Spleen (tissue), 11 donors: ENCODE data around the gene TMEM164. TPM values are rescaled to one million over a fixed set of nuclear protein-coding genes. Genes with fewer than 3 reads are reported as not detected.
"Not testable (repeated sequence)": the region's sequence is repeated elsewhere in the genome, so short reads cannot be mapped to it uniquely, and the experiment has no call there.

Experiments used
- DNase-seq: peaks from one replicate; pipeline ENCODE4 v3.0.0-alpha.2; 2020
- H3K27ac ChIP-seq, 8 donors: fragments of 200-600 bp; sonication (generic) in 7 of 8; 1 replicate in 4 of 8; 2 replicates in 4 of 8; pipeline versions ENCODE4 v1.5.0 to v1.8.0; 2016 to 2021; ENCODE audit warnings: inconsistent platforms in 4 of 8, mild to moderate bottlenecking in 4 of 8, moderate library complexity in 1 of 8
- H3K27me3 ChIP-seq, 7 donors: fragments of 200-600 bp; sonication (generic) in 6 of 7; replicated peaks in 1 of 7; 1 replicate in 4 of 7; 2 replicates in 3 of 7; pipeline versions ENCODE4 v1.5.0 to v1.8.0; 2016 to 2021; ENCODE audit warnings: inconsistent platforms in 3 of 7, mild to moderate bottlenecking in 1 of 7
- H3K36me3 ChIP-seq, 6 donors: fragments of 200-600 bp; sonication (generic) in 5 of 6; 1 replicate in 4 of 6; 2 replicates in 2 of 6; pipeline versions ENCODE4 v1.5.0 to v1.8.0; 2016 to 2021; ENCODE audit warnings: inconsistent platforms in 2 of 6
- H3K4me1 ChIP-seq, 6 donors: fragments of 200-600 bp; sonication (generic) in 5 of 6; 1 replicate in 3 of 6; 2 replicates in 3 of 6; pipeline versions ENCODE4 v1.5.0 to v1.8.0; 2016 to 2021; ENCODE audit warnings: inconsistent platforms in 3 of 6
- H3K4me3 ChIP-seq, 8 donors: fragments of 200-600 bp; sonication (generic) in 7 of 8; 1 replicate in 4 of 8; 2 replicates in 4 of 8; pipeline versions ENCODE4 v1.5.0 to v1.8.0; 2016 to 2021; ENCODE audit warnings: inconsistent platforms in 4 of 8, mild to moderate bottlenecking in 4 of 8, moderate library complexity in 2 of 8
- H3K9me3 ChIP-seq, 8 donors: fragments of 200-600 bp; sonication (generic) in 7 of 8; 1 replicate in 4 of 8; 2 replicates in 4 of 8; pipeline versions ENCODE4 v1.5.0 to v1.8.0; 2016 to 2021; ENCODE audit warnings: inconsistent platforms in 4 of 8
- POLR2A ChIP-seq, 3 donors: fragments of 450-650 bp; IDR thresholded peaks; one replicate each; pipeline ENCODE4 v1.5.1; 2017; ENCODE audit warnings: antibody characterized with exemption in 3 of 3, mild to moderate bottlenecking in 1 of 3
- POLR2AphosphoS5 ChIP-seq, 3 donors: sonication (generic); formaldehyde crosslinking; IDR thresholded peaks; one replicate each; pipeline ENCODE4 v1.5.1; 2017; ENCODE audit warnings: antibody characterized with exemption in 3 of 3
- WGBS, 5 donors: extraction: QIAGEN DNeasy Blood & Tissue Kit in 3 of 5; methylation state at CpG; one replicate each; pipeline versions ENCODE4 v1.1.5 to v1.1.7; 2013 to 2018; 5-methylcytosine and 5-hydroxymethylcytosine counted together
- intact Hi-C: fragments of 100-400 bp; cut with DNase I; formaldehyde crosslinking; loops from one replicate; pipeline ENCODE4 v1.15.0; 2023; ENCODE audit warnings: low total_unique reads
- polyA plus RNA-seq, 3 donors: library from polyadenylated mRNA; stranded (reverse); fragments of 200-250 nt; gene quantifications; one replicate each; pipeline ENCODE4 v1.2.1, GENCODE V29; 2013
- total RNA-seq, 7 donors: library from RNA; depleted of rRNA in 3 of 7; stranded (reverse); fragments of >200 nt in 3 of 7; fragmentation: NEBNext Ultra II Directional in 4 of 7; extraction: Animal tissue kit (Norgen Biotek cat#: 25700) in 4 of 7; gene quantifications; one replicate each; pipeline versions ENCODE4 v1.1.0 to v1.2.1, GENCODE V29; 2016 to 2021
- TF ChIP-seq, protein P1 (sequence below), 11 experiments: fragments of 200-600 bp in 7 of 11; fragments of 450-650 bp in 4 of 11; sonication (generic) in 4 of 11; IDR thresholded peaks in 8 of 11; conservative IDR thresholded peaks in 3 of 11; 1 replicate in 7 of 11; 2 replicates in 4 of 11; pipeline versions ENCODE4 v1.4.0 to v1.8.0; 2016 to 2021; ENCODE audit warnings: antibody characterized with exemption in 11 of 11, inconsistent platforms in 4 of 11, mild to moderate bottlenecking in 1 of 11
- donor health status: healthy with polysubstance abuse.
- donor health status: DM: no; HTN: no; CAD: no; lungs with moderate emphysema.
- donor health status: DM: no; HTN: no; CAD: no.
- donor health status: Bipolar disorder and iron deficiency.
- donor health status: healthy.
- donor health status: DM: no; HTN: no; CAD: no.
- donor health status: DM: yes; HTN: yes; CAD: no.

TMEM164 gene
- total and polyA plus RNA-seq, 10 donors: 3.9 to 29.7 (median 24.3) TPM

- H3K36me3 ChIP-seq: no peaks in the 10 kb centered on the region
- DNase-seq: no peak
- H3K4me3 ChIP-seq: peak overlapping the region in 1 of 8 donors; percentile 0
- peak overlapping the region in 1 of 8 donors; percentile 41 for H3K27ac ChIP-seq
- intact Hi-C loops: no loop called here
- TF ChIP-seq, protein P1, sequence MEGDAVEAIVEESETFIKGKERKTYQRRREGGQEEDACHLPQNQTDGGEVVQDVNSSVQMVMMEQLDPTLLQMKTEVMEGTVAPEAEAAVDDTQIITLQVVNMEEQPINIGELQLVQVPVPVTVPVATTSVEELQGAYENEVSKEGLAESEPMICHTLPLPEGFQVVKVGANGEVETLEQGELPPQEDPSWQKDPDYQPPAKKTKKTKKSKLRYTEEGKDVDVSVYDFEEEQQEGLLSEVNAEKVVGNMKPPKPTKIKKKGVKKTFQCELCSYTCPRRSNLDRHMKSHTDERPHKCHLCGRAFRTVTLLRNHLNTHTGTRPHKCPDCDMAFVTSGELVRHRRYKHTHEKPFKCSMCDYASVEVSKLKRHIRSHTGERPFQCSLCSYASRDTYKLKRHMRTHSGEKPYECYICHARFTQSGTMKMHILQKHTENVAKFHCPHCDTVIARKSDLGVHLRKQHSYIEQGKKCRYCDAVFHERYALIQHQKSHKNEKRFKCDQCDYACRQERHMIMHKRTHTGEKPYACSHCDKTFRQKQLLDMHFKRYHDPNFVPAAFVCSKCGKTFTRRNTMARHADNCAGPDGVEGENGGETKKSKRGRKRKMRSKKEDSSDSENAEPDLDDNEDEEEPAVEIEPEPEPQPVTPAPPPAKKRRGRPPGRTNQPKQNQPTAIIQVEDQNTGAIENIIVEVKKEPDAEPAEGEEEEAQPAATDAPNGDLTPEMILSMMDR (IDR thresholded peaks at IDR 0.05 in 8 of 11, conservative IDR thresholded peaks at IDR 0.05 in 3 of 11): no peak
- no peak for TF ChIP-seq POLR2AphosphoS5 (IDR thresholded peaks at IDR 0.05)
- no peaks in the 10 kb centered on the region for H3K27me3 ChIP-seq
- H3K4me1 ChIP-seq: no peaks in the 10 kb centered on the region
- H3K9me3 ChIP-seq: no peaks in the 10 kb centered on the region
Observed at GRCh38 chrX:109959356-109959871, 43.5 kb upstream of the TMEM164 start.

GRCh38 chrX:109964390-109964789 is 38.5 kb upstream of the TMEM164 start:
- H3K4me3 ChIP-seq: no peak overlapping the region
- intact Hi-C loops: no loop called here
- 83 to 97% (median 89%) methylated on average over 2 of the region's 2 CpGs for WGBS, 5 donors
- H3K4me1 ChIP-seq: no peaks in the 10 kb centered on the region
- H3K36me3 ChIP-seq: no peaks in the 10 kb centered on the region
- H3K9me3 ChIP-seq: no peaks in the 10 kb centered on the region
- no peak overlapping the region for H3K27ac ChIP-seq
- TF ChIP-seq, protein P1 (IDR thresholded peaks at IDR 0.05 in 8 of 11, conservative IDR thresholded peaks at IDR 0.05 in 3 of 11): no peak
- TF ChIP-seq POLR2A (IDR thresholded peaks at IDR 0.05) (no peak), POLR2AphosphoS5 (IDR thresholded peaks at IDR 0.05) (no peak)
- no peak for DNase-seq
- H3K27me3 ChIP-seq: no peaks in the 10 kb centered on the region

GRCh38 chrX:109966246-109966645 is 36.7 kb upstream of the TMEM164 start:
- H3K27me3 ChIP-seq: no peaks in the 10 kb centered on the region
- H3K4me3 ChIP-seq: no peak overlapping the region
- no peaks in the 10 kb centered on the region for H3K4me1 ChIP-seq
- H3K36me3 ChIP-seq: no peaks in the 10 kb centered on the region
- no peaks in the 10 kb centered on the region for H3K9me3 ChIP-seq
- intact Hi-C loops: no loop called here
- no peak overlapping the region for H3K27ac ChIP-seq
- DNase-seq: no peak
- TF ChIP-seq POLR2AphosphoS5 (IDR thresholded peaks at IDR 0.05) (no peak), POLR2A (IDR thresholded peaks at IDR 0.05) (no peak)
- TF ChIP-seq, protein P1 (IDR thresholded peaks at IDR 0.05 in 8 of 11, conservative IDR thresholded peaks at IDR 0.05 in 3 of 11): no peak
- 57 to 100% (median 90%) methylated on average over 1 of the region's 1 CpG for WGBS, 5 donors

DNA sequence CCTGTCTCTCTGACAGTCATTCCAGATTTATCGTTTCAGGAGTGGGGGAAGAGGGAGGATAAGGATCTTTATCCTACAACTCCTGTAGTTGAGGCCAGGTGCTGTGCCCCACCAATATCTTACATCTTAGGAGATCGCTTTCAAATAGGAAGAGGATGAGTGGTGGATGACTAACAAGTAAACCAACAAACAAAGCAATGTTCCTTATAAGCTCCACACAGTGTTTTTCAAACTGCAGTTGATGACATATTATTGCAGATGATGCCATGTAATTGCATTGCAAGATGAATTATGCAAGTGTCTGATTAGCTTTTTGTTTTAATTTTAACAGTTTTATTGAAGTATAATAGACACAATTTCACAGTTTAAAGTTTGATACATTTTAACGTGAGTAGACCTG is 35.8 kb upstream of the TMEM164 start:
- H3K4me3 ChIP-seq: no peak overlapping the region
- 60 to 90% (median 87%) methylated on average over 3 of the region's 3 CpGs for WGBS, 5 donors
- TF ChIP-seq POLR2AphosphoS5 (IDR thresholded peaks at IDR 0.05) (no peak), POLR2A (IDR thresholded peaks at IDR 0.05) (no peak)
- TF ChIP-seq, protein P1 (IDR thresholded peaks at IDR 0.05 in 8 of 11, conservative IDR thresholded peaks at IDR 0.05 in 3 of 11): no peak

DNA sequence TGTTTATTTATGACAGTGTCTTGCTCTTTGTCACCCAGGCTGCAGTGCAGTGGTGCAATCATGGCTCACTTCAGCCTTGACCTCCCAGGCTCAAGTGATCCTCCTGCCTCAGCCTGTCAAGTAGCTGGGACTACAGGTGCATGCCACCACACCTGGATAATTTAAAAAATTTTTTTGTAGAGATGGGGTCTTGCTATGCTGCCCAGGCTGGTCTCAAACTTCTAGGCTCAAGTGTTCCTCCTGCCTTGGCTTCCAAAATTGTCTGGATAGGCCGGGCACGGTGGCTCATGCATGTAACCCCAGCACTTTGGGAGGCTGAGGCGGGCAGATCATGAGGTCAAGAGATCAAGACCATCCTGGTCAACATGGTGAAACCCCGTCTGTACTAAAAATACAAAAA is 32.1 kb upstream of the TMEM164 start:
- H3K27me3 ChIP-seq, H3K4me3 ChIP-seq, intact Hi-C loops, DNase-seq, H3K27ac ChIP-seq, H3K36me3 ChIP-seq, H3K4me1 ChIP-seq, H3K9me3 ChIP-seq: not testable (repeated sequence)
- WGBS, 5 donors: 84 to 100% (median 94%) methylated on average over 1 to 4 of the region's 4 CpGs

More for the DNA sequence above, 35.8 kb upstream of the TMEM164 start:
- Histone ChIP-seq H3K27me3 (no peaks in the 10 kb centered on the region), H3K9me3 (no peaks in the 10 kb centered on the region), H3K27ac (no peak overlapping the region), H3K4me1 (no peaks in the 10 kb centered on the region), H3K36me3 (no peaks in the 10 kb centered on the region)
- intact Hi-C loops: no loop called here
- no peak for DNase-seq
